T-helper 2 cell treated with Interferon-gamma antibody and Interleukin-4, amounts not matched to agents 5 μg/mL and 100 μg/mL, for 36 hours (primary cell): Measurements from ENCODE around the gene RAB3C.

Source experiments
- DNase-seq: peaks from one replicate; pipeline ENCODE4 v3.0.0; 2021; ENCODE audit warnings: low spot score
- H3K27ac Mint-ChIP-seq: one replicate; pipeline ENCODE4 v1.8.0; 2021; ENCODE audit warnings: mild to moderate bottlenecking, mixed read lengths
- H3K27me3 Mint-ChIP-seq: one replicate; pipeline ENCODE4 v1.8.0; 2021; ENCODE audit warnings: low read depth, mixed read lengths
- H3K36me3 Mint-ChIP-seq: one replicate; pipeline ENCODE4 v1.8.0; 2021; ENCODE audit warnings: low read depth, mixed read lengths
- H3K4me1 Mint-ChIP-seq: one replicate; pipeline ENCODE4 v1.8.0; 2021; ENCODE audit warnings: low read depth, mixed read lengths
- H3K4me3 Mint-ChIP-seq: one replicate; pipeline ENCODE4 v1.8.0; 2022; ENCODE audit warnings: mild to moderate bottlenecking, moderate library complexity, mixed read lengths
- H3K9me3 Mint-ChIP-seq: one replicate; pipeline ENCODE4 v1.8.0; 2021; ENCODE audit warnings: mixed read lengths

RAB3C gene

GRCh38 chr5:58628626-58629025 is 45.8 kb downstream of the RAB3C start:
- H3K9me3 Mint-ChIP-seq = no peaks in the 10 kb centered on the region
- no peak overlapping the region for H3K4me3 Mint-ChIP-seq
- H3K27ac Mint-ChIP-seq = no peak overlapping the region
- H3K27me3 Mint-ChIP-seq = no peaks in the 10 kb centered on the region
- no peaks in the 10 kb centered on the region for H3K4me1 Mint-ChIP-seq
- no peaks in the 10 kb centered on the region for H3K36me3 Mint-ChIP-seq
- DNase-seq = no peak

- Mint-ChIP-seq H3K36me3 (no peaks in the 10 kb centered on the region), H3K9me3 (no peaks in the 10 kb centered on the region), H3K4me3 (no peak overlapping the region), H3K4me1 (no peaks in the 10 kb centered on the region), H3K27me3 (no peaks in the 10 kb centered on the region), H3K27ac (no peak overlapping the region)
- no peak for DNase-seq
Measured at GRCh38 chr5:58629271-58630159, 46.6 kb downstream of the RAB3C start.

- H3K27me3 Mint-ChIP-seq = no peaks in the 10 kb centered on the region
- H3K4me1 Mint-ChIP-seq = no peaks in the 10 kb centered on the region
- no peak overlapping the region for H3K4me3 Mint-ChIP-seq
- no peaks in the 10 kb centered on the region for H3K9me3 Mint-ChIP-seq
- H3K36me3 Mint-ChIP-seq = no peaks in the 10 kb centered on the region
- DNase-seq = no peak
- no peak overlapping the region for H3K27ac Mint-ChIP-seq
Measured at GRCh38 chr5:58631895-58632294, 49.0 kb downstream of the RAB3C start.

GRCh38 chr5:58635416-58635815 is 52.5 kb downstream of the RAB3C start:
- Mint-ChIP-seq H3K9me3 (no peaks in the 10 kb centered on the region), H3K27ac (no peak overlapping the region), H3K27me3 (no peaks in the 10 kb centered on the region), H3K36me3 (no peaks in the 10 kb centered on the region), H3K4me3 (no peak overlapping the region), H3K4me1 (no peaks in the 10 kb centered on the region)
- no peak for DNase-seq

- no peaks in the 10 kb centered on the region for H3K36me3 Mint-ChIP-seq
- H3K27ac Mint-ChIP-seq = no peak overlapping the region
- no peaks in the 10 kb centered on the region for H3K4me1 Mint-ChIP-seq
- no peaks in the 10 kb centered on the region for H3K9me3 Mint-ChIP-seq
- H3K27me3 Mint-ChIP-seq = no peaks in the 10 kb centered on the region
- DNase-seq = no peak
- no peak overlapping the region for H3K4me3 Mint-ChIP-seq
Measured at GRCh38 chr5:58640011-58640410, 57.1 kb downstream of the RAB3C start.

- H3K36me3 Mint-ChIP-seq = no peaks in the 10 kb centered on the region
- no peak for DNase-seq
- no peak overlapping the region for H3K4me3 Mint-ChIP-seq
- no peaks in the 10 kb centered on the region for H3K4me1 Mint-ChIP-seq
- H3K27ac Mint-ChIP-seq = no peak overlapping the region
- H3K27me3 Mint-ChIP-seq = no peaks in the 10 kb centered on the region
- no peaks in the 10 kb centered on the region for H3K9me3 Mint-ChIP-seq
Measured at GRCh38 chr5:58641533-58641932, 58.7 kb downstream of the RAB3C start.

GRCh38 chr5:58648846-58649245 is 66.0 kb downstream of the RAB3C start:
- no peak overlapping the region for H3K27ac Mint-ChIP-seq
- H3K9me3 Mint-ChIP-seq = no peaks in the 10 kb centered on the region
- H3K4me1 Mint-ChIP-seq = no peaks in the 10 kb centered on the region
- H3K36me3 Mint-ChIP-seq = no peaks in the 10 kb centered on the region
- H3K27me3 Mint-ChIP-seq = no peaks in the 10 kb centered on the region
- DNase-seq = no peak
- no peak overlapping the region for H3K4me3 Mint-ChIP-seq

- Mint-ChIP-seq H3K27ac (no peak overlapping the region), H3K36me3 (no peaks in the 10 kb centered on the region), H3K27me3 (no peaks in the 10 kb centered on the region), H3K4me1 (no peaks in the 10 kb centered on the region), H3K4me3 (no peak overlapping the region), H3K9me3 (no peaks in the 10 kb centered on the region)
- DNase-seq = no peak
Measured at GRCh38 chr5:58649716-58650115, 66.8 kb downstream of the RAB3C start.

GRCh38 chr5:58653521-58653920 is 70.6 kb downstream of the RAB3C start:
- H3K4me3 Mint-ChIP-seq = no peak overlapping the region
- H3K9me3 Mint-ChIP-seq = no peaks in the 10 kb centered on the region
- no peaks in the 10 kb centered on the region for H3K4me1 Mint-ChIP-seq
- DNase-seq = no peak
- no peaks in the 10 kb centered on the region for H3K27me3 Mint-ChIP-seq
- H3K36me3 Mint-ChIP-seq = no peaks in the 10 kb centered on the region
- no peak overlapping the region for H3K27ac Mint-ChIP-seq

GRCh38 chr5:58666141-58666540 is 83.3 kb downstream of the RAB3C start:
- no peaks in the 10 kb centered on the region for H3K27me3 Mint-ChIP-seq
- no peaks in the 10 kb centered on the region for H3K36me3 Mint-ChIP-seq
- H3K4me3 Mint-ChIP-seq = no peak overlapping the region
- H3K9me3 Mint-ChIP-seq = no peaks in the 10 kb centered on the region
- H3K4me1 Mint-ChIP-seq = no peaks in the 10 kb centered on the region
- no peak overlapping the region for H3K27ac Mint-ChIP-seq
- DNase-seq = no peak

GRCh38 chr5:58666598-58667581 is 84.0 kb downstream of the RAB3C start:
- H3K27me3 Mint-ChIP-seq = no peaks in the 10 kb centered on the region
- no peak overlapping the region for H3K27ac Mint-ChIP-seq
- no peaks in the 10 kb centered on the region for H3K36me3 Mint-ChIP-seq
- no peak overlapping the region for H3K4me3 Mint-ChIP-seq
- no peaks in the 10 kb centered on the region for H3K4me1 Mint-ChIP-seq
- no peaks in the 10 kb centered on the region for H3K9me3 Mint-ChIP-seq
- no peak for DNase-seq

- no peaks in the 10 kb centered on the region for H3K4me1 Mint-ChIP-seq
- no peaks in the 10 kb centered on the region for H3K27me3 Mint-ChIP-seq
- no peak overlapping the region for H3K4me3 Mint-ChIP-seq
- DNase-seq = no peak
- no peak overlapping the region for H3K27ac Mint-ChIP-seq
- H3K9me3 Mint-ChIP-seq = no peaks in the 10 kb centered on the region
- H3K36me3 Mint-ChIP-seq = no peaks in the 10 kb centered on the region
Measured at GRCh38 chr5:58670582-58670981, 87.7 kb downstream of the RAB3C start.

- Mint-ChIP-seq H3K27ac (no peak overlapping the region), H3K4me1 (no peaks in the 10 kb centered on the region), H3K27me3 (no peaks in the 10 kb centered on the region), H3K4me3 (no peak overlapping the region), H3K36me3 (no peaks in the 10 kb centered on the region), H3K9me3 (no peaks in the 10 kb centered on the region)
- no peak for DNase-seq
Measured at GRCh38 chr5:58671155-58671554, 88.3 kb downstream of the RAB3C start.

GRCh38 chr5:58672521-58672920 is 89.6 kb downstream of the RAB3C start:
- Mint-ChIP-seq H3K27ac (no peak overlapping the region), H3K4me3 (no peak overlapping the region), H3K36me3 (no peaks in the 10 kb centered on the region), H3K27me3 (no peaks in the 10 kb centered on the region), H3K9me3 (no peaks in the 10 kb centered on the region), H3K4me1 (no peaks in the 10 kb centered on the region)
- DNase-seq = no peak
